Ishikawa (cell line): ENCODE measurements around the gene CFAP141.

Experiments
- RAD21 ChIP-seq: IDR thresholded peaks from 2 replicates; pipeline ENCODE4 v1.6.1; 2012; ENCODE audit warnings: low read depth
- REST ChIP-seq: IDR thresholded peaks from 2 replicates; pipeline ENCODE4 v1.6.1; 2012; ENCODE audit warnings: low read depth, mild to moderate bottlenecking
- TAF1 ChIP-seq: IDR thresholded peaks from 2 replicates; pipeline ENCODE4 v1.6.1; 2012; ENCODE audit warnings: low read depth, mild to moderate bottlenecking
- TEAD4 ChIP-seq: IDR thresholded peaks from 2 replicates; pipeline ENCODE4 v1.6.1; 2012
- YY1 ChIP-seq: IDR thresholded peaks from 2 replicates; pipeline ENCODE4 v1.6.1; 2012; ENCODE audit warnings: low read depth

- no peak for TF ChIP-seq RAD21
- TF ChIP-seq YY1 = no peak
- no peak for TF ChIP-seq REST
- TF ChIP-seq TAF1 = no peak
- TF ChIP-seq TEAD4 = no peak
Observed at GRCh38 chr1:154218545-154218944, 12.4 kb upstream of the CFAP141 start.
